ELF-1 (cell line): ENCODE results near the gene TPT1.

Experiments used
- DNase-seq: peaks from one replicate; pipeline ENCODE4 v3.0.0-alpha.2; 2016; ENCODE audit warnings: low read depth, low spot score

Gene TPT1

DNA sequence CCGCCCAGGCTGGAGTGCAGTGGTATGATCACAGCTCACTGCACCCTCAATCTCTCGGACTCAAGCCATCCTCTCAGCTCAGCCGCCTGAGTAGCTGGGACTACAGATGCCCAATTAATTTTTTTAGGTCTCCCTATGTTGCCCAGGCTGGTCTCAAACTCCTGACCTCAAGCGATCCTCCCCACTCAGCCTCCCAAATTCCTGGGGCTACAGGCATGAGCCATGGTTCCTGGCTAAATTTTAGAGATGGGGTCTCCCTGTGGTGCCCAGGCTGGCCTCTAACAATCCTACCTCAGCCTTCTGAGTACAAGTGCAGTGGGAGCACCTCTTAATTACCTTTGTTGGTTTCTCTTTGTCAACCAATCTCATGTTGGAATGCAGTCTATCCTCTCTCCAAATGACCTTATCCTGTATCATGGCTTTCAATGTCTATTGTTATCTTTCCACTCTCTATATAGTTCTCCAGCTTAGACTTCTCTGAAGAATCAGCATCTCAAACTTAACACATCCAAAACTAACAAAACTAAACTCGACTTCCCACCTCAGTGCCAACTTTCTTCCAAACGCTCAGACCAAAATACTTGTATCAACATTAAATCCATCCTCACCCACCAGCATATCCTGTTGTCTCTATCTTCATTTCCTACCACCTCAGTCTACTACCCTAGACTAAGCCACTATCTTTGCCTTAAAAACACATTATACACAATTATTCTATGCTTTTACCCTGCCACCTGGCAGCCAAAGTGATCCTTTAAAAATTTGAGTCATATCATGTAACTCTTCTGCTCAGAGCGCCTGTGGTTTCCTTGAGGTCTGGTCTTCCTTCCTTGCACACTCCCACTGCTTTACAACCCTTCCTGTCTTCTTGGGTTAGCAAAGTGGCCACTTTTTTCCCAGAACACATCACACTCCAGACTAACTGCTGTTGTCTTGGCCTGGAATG is 6.7 kb downstream of the TPT1 start:
- no peak for DNase-seq

DNA sequence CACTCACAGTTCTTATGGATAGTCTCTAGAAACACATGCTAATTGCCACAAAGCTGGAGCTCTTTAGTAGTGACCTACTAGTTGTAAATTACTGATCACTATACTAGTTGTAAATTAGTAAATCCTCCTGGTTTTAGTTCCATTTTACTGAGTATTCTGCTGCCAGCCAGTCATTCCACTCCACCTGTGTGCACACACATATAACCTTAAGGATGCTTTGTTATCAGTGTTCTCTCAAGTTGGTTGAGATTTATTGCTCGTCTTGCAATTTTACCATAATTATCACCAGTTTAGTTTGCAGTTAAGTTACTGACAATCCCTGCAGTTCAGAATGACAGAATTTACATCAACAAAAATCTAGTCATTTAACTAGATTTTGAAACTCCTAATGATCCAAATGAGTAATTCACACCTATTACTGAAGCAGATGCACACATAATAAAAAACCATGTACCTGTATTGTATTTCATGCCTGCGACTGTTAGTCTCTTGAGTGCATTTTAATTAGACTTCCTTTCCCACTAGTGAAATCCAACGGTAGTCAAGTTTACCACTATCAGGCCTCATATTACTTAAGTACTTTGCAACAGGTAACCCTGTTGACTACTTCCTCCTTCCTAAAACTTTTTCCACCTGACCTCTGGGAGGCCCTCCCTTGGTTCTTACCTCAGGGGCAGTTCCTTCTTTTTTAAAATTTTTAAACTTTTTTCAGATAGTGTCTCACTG is 7.6 kb downstream of the TPT1 start:
- no peak for DNase-seq

DNA sequence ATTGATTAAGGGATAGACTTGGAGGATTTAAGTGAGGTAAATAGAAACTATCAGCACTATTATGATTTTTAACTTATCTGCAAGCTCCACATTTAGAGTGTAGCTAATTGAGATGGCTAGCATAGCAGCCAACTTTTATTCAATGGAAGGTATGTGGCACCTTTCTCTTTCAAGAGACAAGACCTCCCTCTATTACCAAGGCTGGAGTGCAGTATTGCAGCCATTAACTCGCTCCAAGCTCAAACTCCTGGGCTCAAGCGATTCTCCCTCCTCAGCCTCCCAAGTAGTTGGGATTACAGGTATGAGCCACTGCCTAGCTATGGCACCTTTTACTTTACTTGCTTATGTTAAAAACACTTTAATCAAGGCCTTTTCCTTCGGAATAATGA is 8.2 kb downstream of the TPT1 start:
- DNase-seq: no peak

DNA sequence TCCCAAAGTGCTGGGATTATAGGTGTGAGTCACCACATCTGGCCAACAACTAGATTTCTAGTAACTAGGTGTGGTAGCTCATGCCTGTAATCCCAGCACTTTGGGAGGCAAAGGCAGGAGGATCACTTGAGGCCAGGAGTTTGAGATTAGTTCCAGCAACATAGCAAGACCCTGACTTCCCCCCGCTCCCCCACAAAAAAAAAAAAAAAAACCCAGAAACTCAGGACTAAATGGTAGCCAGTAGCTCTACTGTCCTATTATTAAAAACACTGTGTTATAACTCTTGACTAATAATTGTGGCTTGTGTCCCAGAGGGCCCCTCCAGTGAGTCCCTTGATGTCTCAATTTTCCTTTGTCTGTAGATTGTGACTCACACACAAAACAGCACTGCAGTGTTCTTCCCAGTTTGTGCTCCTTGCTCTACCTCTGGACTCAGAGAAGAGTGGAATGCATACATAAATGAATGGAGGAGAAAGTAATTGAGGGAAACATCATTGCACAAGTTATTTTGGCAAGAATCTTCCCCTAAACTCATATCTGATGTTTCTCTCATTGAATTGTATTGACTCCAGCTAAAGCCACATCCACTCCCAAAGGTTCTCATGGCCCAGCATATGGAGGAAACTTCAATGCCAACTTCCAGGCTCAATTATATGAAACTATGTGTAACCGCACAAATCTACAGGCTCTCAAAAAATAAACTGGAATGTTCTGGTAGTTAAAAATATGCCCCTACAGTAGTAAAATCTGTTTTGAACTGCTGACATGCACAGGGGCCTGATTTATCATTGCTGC is 8.8 kb downstream of the TPT1 start:
- DNase-seq: peak; percentile 59

DNA sequence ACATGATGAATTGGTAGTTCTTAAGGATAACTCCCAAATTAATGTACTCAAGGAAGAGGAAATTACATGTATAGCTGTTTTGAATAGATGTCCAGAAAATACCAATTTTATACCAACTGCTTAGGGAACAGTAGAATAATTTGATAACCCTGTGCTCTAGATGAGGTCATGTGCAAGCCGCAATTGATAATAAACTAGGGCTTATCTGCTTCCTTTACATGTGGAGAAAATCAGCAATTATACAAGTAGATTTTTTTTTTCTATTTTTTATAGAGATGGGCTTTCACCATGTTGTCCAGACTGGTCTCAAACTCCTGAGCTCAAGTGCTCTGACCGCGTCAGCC is 9.3 kb downstream of the TPT1 start:
- DNase-seq: no peak

DNA sequence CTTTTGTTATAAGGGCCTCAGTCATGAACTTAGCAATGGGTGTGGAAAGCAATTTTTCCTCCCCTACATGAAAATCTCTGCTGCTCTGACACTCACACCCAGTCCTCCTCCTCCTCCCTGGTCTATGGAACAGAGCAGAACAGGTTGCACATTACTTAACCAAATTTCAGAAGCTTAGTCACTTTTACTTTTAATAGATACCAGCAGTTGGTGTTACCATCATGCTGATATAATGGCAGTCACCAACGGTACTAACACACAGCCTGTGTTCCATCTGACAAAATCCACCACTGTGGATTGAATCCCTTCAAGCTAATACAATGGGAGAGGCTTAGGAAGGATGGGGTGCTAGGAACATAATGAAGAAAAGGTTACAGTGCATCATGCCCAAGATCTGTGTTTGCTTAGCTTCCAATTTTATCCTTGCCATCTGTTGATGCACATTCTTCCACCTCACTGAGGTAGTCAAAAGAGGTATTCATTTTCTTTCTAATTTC is 9.8 kb downstream of the TPT1 start:
- DNase-seq: no peak

DNA sequence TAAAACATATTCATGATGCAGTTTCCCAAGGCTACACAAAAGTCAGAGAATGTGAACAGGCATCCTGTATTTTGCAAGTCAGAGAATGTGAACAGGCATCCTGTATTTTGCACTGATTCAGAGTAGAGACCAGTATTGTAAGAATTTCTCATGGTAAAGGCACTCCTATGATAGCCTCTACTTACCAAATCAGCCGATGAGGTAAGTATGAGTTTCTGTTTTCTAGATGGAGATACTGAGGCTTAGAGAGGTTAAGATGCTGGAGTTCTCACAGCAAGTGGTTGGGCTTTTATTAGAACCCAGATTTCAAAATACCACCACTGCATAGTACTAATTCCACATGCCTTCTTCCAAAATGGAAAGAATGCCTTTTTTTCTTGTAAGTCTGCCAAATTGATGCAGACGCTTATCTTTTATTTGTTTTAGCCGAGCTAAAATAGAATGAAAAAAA is 12.3 kb downstream of the TPT1 start:
- DNase-seq: no peak

DNA sequence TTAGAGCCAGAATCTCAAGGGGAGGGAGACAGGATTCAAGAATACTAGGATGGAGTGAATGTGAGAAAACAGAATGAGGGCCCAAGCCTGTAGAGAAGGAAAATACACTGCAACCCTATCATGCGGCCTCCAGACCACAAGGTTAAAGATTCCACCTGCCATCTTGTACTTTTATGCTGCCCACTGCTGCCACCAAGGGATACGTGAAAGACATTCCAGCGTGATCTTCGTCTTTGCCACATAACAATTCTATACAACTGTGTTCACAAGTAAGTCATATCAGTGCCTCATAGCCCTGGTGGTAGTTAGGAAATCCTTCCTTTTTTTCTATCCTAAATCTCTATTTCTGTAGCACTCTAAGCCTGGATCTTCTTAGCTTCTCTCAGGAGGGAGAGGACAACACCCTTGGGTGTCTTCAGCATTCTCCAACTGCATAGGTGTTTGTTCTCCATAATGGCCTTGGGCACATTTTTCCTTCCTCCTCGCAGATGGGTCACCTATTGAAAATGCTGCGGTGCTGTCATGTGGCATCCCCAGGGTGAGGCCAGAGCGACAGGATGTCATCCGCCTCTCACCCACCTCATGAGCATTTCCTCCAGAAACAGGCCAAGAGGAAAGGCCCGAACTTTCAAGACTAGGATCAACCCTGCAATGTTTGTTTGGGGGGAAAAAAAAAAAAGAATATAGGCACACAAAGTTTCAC is 13.6 kb downstream of the TPT1 start:
- no peak for DNase-seq

DNA sequence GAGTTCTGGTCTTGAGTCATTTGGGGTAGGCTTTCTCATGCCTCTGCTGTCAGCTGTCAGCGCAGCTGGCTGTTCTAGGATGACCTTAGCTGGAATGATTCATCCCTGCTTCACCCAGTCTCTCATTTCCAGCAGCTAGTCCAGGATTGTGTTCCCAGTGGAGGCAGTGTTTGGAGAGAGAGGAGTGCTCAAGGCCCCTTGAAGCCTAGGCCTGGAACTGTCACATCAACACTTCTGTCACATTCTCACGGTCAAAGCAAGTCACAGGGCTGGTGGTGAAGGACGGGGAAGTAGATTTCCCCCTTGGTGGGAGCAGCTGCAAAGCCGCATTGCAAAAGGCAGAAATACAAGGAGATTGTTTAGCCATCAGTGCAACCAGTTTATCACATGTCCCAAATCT is 15.2 kb downstream of the TPT1 start:
- DNase-seq: no peak

DNA sequence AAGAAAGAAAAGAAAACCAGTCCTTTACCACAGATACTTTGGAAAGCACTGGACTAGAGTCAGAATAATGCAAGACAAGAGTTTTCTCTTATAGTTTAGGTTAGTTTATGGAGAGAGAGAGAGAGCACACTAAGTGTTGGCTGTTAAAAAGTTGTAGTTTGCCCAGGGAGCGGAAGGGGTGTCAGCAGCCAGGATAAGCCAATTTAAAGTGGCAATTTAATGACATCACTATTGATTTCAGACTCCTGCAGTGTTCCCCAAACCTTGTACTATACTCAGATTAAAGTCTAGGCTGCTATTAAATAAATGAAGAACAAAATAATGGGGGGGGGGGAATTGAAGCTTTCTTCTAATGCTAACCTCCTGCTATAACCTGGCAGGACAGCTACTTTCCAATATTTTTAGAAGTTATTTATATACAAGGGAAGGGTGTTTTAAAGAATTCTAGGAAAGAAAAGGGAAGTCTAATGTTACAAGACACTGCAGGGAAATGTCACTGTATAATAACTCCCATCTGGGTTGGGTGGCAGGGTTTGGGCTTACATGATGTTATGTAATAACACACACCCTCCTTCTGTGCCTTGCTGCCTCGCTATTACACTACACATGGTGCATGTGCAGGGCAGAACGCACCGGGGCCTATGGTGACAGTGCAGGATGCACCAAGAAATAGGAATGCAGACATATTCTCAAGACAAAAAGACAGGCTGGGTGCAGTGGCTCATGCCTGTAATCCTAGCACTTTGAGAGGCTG is 19.9 kb downstream of the TPT1 start:
- DNase-seq: no peak

DNA sequence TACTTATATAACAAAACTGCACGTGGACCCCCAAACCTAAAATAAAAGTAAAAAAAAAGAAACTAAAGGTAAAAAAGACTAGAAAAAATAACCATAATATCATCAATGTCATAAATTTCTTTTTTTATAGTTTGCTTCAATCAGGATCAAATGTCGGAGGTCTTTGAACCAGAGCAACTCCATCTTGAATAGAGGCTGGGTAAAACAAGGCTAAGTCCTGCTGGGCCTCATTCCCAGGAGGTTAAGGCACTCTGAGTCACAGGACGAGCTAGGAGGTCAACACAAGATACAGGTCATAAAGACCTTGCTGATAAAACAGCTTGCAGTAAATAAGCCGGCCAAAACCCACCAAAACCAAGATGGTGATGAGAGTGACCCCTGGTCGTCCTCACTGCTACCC is 24.0 kb downstream of the TPT1 start:
- DNase-seq: no peak

DNA sequence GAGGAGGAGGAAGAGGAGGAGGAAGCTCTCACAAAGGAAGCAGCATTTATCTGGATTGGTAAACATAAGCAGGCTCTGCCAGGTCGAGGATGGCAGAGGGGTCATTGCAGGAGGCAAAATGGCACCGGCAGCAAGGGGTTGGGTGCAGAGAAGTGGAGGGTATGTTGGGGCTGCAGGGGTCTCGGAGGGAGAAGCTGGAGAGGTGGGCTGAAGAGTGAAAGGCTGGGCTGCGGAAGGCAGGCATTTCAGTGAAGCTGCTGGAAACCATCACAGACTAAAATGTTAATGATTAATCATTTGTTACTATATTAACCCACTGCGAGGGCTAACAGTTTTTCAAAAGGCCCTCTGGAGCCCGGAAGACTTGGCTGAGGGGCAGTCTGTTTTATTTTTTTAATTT is 24.6 kb downstream of the TPT1 start:
- no peak for DNase-seq

DNA sequence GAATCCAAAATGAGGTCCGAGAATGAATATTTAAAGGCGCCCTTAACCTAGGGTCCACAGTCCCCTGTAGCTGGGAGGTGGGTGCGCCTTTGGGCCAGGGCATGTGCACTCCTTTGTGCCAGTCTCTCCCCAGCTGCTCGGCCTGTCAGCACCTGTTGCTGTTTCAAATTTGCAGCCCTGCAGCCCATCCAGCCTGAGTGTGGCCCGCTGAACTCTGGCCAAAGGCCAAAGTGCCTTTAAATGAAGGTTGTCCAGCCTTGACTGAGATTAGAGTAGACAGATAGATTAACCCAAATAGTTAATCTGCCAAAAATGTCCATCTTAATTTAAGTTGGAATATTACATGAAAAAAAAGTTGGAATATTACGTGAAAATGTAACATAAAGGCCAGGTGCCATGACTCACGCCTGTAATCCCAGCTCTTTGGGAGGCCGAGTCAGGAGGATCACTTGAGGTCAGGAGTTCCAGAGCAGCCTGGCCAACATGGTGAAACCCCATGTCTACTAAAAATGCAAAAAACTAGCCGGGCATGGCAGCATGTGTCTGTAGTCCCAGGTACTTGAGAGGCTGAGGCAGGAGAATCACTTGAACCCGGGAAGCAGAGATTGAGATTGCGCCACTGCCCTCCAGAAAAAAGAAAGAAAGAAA is 25.3 kb downstream of the TPT1 start:
- DNase-seq: no peak

DNA sequence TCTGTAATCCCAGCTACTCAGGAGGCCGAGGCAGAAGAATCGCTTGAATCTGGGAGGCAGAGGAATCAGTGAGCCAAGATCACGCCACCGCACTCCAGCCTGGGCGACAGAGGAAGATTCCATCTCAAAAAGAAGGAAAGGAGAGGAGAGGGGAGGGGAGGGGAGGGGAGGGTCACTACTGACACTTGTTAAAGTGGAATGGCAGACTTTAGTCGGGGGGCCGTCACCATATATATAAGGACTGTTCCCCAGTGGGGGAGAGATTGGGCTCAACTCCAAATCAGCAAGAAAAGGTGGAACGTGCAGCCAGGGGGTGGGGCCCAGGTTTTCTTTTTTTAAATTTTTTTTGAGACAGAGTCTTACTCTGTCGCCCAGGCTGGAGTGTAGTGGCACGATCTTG is 26.2 kb downstream of the TPT1 start:
- no peak for DNase-seq

DNA sequence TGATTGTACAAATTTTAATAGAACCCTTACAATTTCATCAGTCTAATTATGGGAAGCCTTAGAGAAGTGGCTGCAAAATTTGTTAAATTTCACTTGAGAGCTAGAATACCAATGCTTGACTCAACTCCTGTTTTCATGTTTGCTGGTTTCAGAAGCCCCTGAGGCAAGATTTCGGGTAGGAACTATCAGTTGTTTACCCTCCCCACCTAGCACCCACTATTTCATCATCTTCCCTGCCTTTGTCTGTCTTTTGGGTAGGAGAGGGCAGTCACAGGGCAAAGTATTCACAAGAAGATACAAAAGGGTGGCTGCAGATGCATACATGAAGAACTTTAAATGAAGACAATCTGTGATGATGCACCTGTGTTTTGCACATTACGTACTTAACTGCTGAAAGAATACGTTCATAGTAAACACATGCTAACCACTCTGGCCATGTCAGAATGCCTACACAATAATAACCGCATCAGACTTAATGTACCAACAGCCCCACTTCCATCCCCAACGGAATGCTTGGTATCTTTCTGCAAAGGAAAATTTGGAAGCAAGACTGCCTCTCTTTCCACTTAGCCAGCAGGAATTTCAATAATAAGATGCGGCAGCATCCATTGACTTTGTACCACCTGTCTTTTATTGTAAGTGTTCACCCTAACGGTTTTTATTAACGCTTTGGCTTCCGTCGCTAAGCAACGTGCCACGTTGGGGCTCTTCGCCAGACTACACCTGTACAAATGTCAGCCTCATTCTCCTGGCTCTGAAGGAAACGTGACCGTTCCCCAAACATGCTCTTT is 30.4 kb downstream of the TPT1 start:
- no peak for DNase-seq

DNA sequence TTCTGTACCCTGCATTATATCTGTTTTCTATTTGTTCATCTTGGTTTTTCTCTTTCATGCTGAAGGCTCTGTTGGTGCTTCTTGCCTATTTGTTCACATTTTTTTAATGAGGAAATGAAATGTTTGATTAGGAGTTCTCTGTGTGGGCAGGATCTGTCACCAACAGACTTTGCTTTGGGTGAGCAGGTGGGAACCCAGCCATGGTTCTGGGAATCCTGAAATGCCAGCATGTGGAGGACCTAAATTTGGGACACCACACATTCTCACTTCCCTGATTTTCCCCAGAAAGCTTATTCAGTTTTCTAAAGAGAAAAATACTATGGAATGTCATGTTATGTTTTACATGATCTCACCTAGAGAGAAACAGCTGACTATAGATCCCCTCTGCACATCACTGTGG is 34.0 kb downstream of the TPT1 start:
- no peak for DNase-seq

DNA sequence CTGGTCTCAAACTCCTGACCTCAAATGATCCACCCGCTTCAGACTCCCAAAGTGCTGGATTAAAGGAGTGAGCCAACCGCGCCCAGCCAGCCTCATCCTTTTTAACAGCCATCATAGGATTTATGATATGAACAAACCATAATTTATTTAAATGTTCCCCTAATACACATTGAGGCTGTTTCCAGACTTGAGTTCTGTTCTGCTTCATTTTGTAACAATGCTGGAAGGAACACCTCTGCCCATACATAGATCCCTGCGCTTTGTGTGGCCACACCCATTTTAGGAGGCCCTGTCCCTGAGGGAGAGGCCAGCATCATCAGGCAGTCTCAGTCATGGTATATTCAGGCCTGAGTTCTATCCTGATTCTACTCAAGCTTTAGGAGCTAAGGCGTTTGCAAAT is 35.9 kb downstream of the TPT1 start:
- no peak for DNase-seq

DNA sequence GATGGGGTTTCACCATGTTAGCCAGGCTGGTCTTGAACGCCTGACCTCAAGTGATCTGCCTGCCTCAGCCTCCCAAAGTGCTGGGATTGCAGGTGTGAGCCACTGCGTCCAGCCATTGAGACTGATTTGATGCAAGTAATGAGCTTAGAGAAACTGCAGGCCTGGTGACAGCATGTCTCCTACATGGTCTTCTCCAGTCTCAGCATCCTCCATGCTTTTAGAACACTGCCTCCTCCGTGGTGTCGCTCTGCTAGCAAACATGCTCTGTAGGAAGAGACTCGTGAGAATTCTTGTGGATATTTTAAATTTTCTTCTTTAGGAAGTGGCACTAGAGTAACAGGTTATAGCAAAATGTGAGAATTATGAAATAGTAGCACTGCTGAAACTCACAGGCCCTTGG is 37.1 kb downstream of the TPT1 start:
- no peak for DNase-seq

DNA sequence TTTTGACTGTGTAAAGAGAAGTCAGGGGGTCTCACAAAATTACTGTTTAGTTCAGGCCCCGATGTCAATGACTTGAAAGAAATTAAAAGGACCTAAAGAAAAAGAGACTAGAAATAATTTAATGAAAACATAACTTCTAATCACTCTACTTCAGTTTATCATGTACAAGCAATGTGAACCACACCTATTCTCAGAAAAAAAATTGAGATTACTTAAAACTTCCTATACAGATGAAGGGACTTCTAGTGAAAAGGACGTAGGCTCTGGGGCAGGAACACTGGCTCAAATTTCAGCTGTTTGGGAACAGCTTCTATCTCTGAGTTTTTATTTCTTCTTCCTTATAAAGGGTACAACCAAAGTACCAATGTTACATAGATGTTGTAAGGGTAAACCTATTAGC is 38.0 kb downstream of the TPT1 start:
- DNase-seq: no peak
